Neural cell (in vitro differentiated cells): Measurements from ENCODE around the gene DLX1. TPM values are rescaled to one million over a fixed set of nuclear protein-coding genes. Genes with fewer than 3 reads are reported as not detected.

ENCODE experiments used
- H2AFZ ChIP-seq: fragments of 200-600, 300-800 bp; sonication (generic), shearing (Covaris generic); 2 replicates; pipeline ENCODE4 v1.6.0; 2014; ENCODE audit warnings: low read depth, mild to moderate bottlenecking, antibody characterized with exemption, low read length, moderate library complexity
- H3F3A ChIP-seq: fragments of 200-600 bp; shearing (Covaris generic); 2 replicates; pipeline ENCODE4 v1.6.1; 2016; ENCODE audit warnings: mild to moderate bottlenecking, moderate library complexity, mixed read lengths, antibody characterized with exemption, low read length; ENCODE audit not compliant: insufficient read depth, poor library complexity, severe bottlenecking
- H3K27ac ChIP-seq: fragments of 200-600, 300-800 bp; sonication (generic), shearing (Covaris generic); 2 replicates; pipeline ENCODE4 v1.5.1; 2014; ENCODE audit warnings: mild to moderate bottlenecking, low read length, moderate library complexity
- H3K27me3 ChIP-seq: fragments of 300-800, 200-600 bp; sonication (generic), shearing (Covaris generic); 2 replicates; pipeline ENCODE4 v1.6.0; 2014; ENCODE audit warnings: mild to moderate bottlenecking, low read depth, low read length, moderate library complexity; ENCODE audit not compliant: insufficient read depth
- H3K36me3 ChIP-seq: fragments of 300-800, 200-600 bp; sonication (generic), shearing (Covaris generic); 2 replicates; pipeline ENCODE4 v1.5.1; 2014; ENCODE audit warnings: mild to moderate bottlenecking, antibody characterized with exemption, low read length, moderate library complexity; ENCODE audit not compliant: insufficient read depth
- H3K4me2 ChIP-seq: fragments of 300-800, 200-600 bp; sonication (generic), shearing (Covaris generic); 2 replicates; pipeline ENCODE4 v1.6.0; 2014; ENCODE audit warnings: mild to moderate bottlenecking, low read length
- H3K4me3 ChIP-seq: fragments of 300-800, 200-600 bp; sonication (generic), shearing (Covaris generic); 2 replicates; pipeline ENCODE4 v1.5.1; 2014; ENCODE audit warnings: mild to moderate bottlenecking, low read length, moderate library complexity
- H3K79me2 ChIP-seq: fragments of 200-600 bp; shearing (Covaris generic); replicated peaks from 2 replicates; pipeline ENCODE4 v1.6.0; 2014; ENCODE audit warnings: mild to moderate bottlenecking, low read length, moderate library complexity; ENCODE audit not compliant: insufficient read depth
- H3K9ac ChIP-seq: fragments of 300-800, 200-600 bp; sonication (generic), shearing (Covaris generic); 2 replicates; pipeline ENCODE4 v1.6.1; 2016; ENCODE audit warnings: mild to moderate bottlenecking, low read length, mixed read lengths
- H3K9me2 ChIP-seq: fragments of 200-600 bp; shearing (Covaris generic); 2 replicates; pipeline ENCODE4 v1.6.1; 2016; ENCODE audit warnings: mild to moderate bottlenecking, low read length, mixed read lengths; ENCODE audit not compliant: insufficient read depth
- H3K9me3 ChIP-seq: fragments of 200-600, 300-800 bp; sonication (generic), shearing (Covaris generic); 2 replicates; pipeline ENCODE4 v1.6.1; 2016; ENCODE audit warnings: mild to moderate bottlenecking, mixed run types, low read length, moderate library complexity, mixed read lengths
- H4K20me1 ChIP-seq: fragments of 200-600 bp; shearing (Covaris generic); 2 replicates; pipeline ENCODE4 v1.6.1; 2016; ENCODE audit warnings: mild to moderate bottlenecking, mixed run types; ENCODE audit not compliant: insufficient read depth
- EP300 ChIP-seq: fragments of 450-650 bp; conservative IDR thresholded peaks from 2 replicates; pipeline ENCODE4 v1.6.1; 2014; ENCODE audit warnings: antibody characterized with exemption, mild to moderate bottlenecking, moderate library complexity; ENCODE audit not compliant: poor library complexity, severe bottlenecking
- EZH2 ChIP-seq: fragments of 200-600, 300-800 bp; shearing (Covaris generic), sonication (generic); IDR thresholded peaks from 2 replicates; pipeline ENCODE4 v1.6.1; 2014; ENCODE audit warnings: antibody characterized with exemption, low read length, borderline replicate concordance, mild to moderate bottlenecking; ENCODE audit not compliant: insufficient read depth, poor library complexity, severe bottlenecking
- MXI1 ChIP-seq: fragments of 450-650 bp; conservative IDR thresholded peaks from 2 replicates; pipeline ENCODE4 v1.6.1; 2014; ENCODE audit warnings: antibody characterized with exemption, mild to moderate bottlenecking; ENCODE audit not compliant: poor library complexity, severe bottlenecking
- POLR2AphosphoS5 ChIP-seq: IDR thresholded peaks from 2 replicates; pipeline ENCODE4 v1.6.1; 2012
- RAD21 ChIP-seq: fragments of 450-650 bp; conservative IDR thresholded peaks from 2 replicates; pipeline ENCODE4 v1.6.1; 2014; ENCODE audit warnings: antibody characterized with exemption, mild to moderate bottlenecking, moderate library complexity
- REST ChIP-seq: IDR thresholded peaks from 2 replicates; pipeline ENCODE4 v1.6.1; 2012; ENCODE audit warnings: borderline replicate concordance
- SMC3 ChIP-seq: fragments of 450-650 bp; conservative IDR thresholded peaks from 2 replicates; pipeline ENCODE4 v1.6.1; 2014; ENCODE audit warnings: antibody characterized with exemption, mild to moderate bottlenecking, moderate library complexity; ENCODE audit not compliant: poor library complexity
- TAF1 ChIP-seq: IDR thresholded peaks from 2 replicates; pipeline ENCODE4 v1.6.1; 2012; ENCODE audit warnings: low read depth
- polyA plus RNA-seq: library from polyadenylated mRNA; depleted of rRNA; stranded (reverse); fragments of >200 nt; gene quantifications from 2 replicates; pipeline ENCODE4 v1.2.3, GENCODE V29; 2014
- TF ChIP-seq, protein P1 (sequence below): fragments of 450-650 bp; IDR thresholded peaks from 2 replicates; pipeline ENCODE4 v1.5.1; 2014; ENCODE audit warnings: antibody characterized with exemption, mild to moderate bottlenecking, moderate library complexity; ENCODE audit not compliant: poor library complexity, severe bottlenecking

The DLX1 gene
- polyA plus RNA-seq, 1 donor from 2014 or later: 67.3 TPM

- H3K27me3 ChIP-seq: no peaks in the 10 kb centered on the region
- H3F3A ChIP-seq: no peaks in the 10 kb centered on the region
- H2AFZ ChIP-seq: no peak overlapping the region
- no peaks in the 10 kb centered on the region for H4K20me1 ChIP-seq
- no peak overlapping the region for H3K9ac ChIP-seq
- H3K9me3 ChIP-seq: no peaks in the 10 kb centered on the region
- H3K79me2 ChIP-seq: no peaks in the 10 kb centered on the region
- no peaks in the 10 kb centered on the region for H3K36me3 ChIP-seq
- no peak overlapping the region for H3K4me3 ChIP-seq
- no peak overlapping the region for H3K27ac ChIP-seq
- TF ChIP-seq REST (no peak), SMC3 (no peak), POLR2AphosphoS5 (no peak), EP300 (no peak), MXI1 (no peak), EZH2 (no peak), RAD21 (no peak), TAF1 (no peak)
- TF ChIP-seq, protein P1, sequence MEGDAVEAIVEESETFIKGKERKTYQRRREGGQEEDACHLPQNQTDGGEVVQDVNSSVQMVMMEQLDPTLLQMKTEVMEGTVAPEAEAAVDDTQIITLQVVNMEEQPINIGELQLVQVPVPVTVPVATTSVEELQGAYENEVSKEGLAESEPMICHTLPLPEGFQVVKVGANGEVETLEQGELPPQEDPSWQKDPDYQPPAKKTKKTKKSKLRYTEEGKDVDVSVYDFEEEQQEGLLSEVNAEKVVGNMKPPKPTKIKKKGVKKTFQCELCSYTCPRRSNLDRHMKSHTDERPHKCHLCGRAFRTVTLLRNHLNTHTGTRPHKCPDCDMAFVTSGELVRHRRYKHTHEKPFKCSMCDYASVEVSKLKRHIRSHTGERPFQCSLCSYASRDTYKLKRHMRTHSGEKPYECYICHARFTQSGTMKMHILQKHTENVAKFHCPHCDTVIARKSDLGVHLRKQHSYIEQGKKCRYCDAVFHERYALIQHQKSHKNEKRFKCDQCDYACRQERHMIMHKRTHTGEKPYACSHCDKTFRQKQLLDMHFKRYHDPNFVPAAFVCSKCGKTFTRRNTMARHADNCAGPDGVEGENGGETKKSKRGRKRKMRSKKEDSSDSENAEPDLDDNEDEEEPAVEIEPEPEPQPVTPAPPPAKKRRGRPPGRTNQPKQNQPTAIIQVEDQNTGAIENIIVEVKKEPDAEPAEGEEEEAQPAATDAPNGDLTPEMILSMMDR: no peak
- H3K9me2 ChIP-seq: no peaks in the 10 kb centered on the region
- H3K4me2 ChIP-seq: no peak overlapping the region
These were observed 30.8 kb downstream of the DLX1 start for GRCh38 chr2:172116107-172116506.

DNA sequence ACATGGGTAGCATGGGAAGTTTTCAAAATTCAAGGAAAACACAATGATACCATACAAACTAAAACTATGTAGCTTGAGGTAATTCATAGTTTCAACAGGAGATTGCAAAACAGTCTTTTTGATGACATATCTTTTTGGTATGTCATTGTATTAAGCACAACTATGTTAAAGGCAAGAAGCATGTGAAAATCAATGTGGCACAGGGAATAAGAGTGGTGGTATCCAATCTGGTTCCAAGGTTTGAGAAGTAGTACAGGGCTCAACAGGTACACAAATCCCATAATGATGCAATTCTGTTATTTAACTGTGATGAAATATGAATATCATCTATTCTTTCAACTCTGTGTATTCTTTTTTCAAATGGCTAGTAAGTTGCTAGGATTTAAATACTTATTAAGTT, 33.8 kb downstream of the DLX1 start:
- H3F3A ChIP-seq: no peaks in the 10 kb centered on the region
- H3K4me3 ChIP-seq: no peak overlapping the region
- no peak overlapping the region for H3K4me2 ChIP-seq
- no peak overlapping the region for H3K27ac ChIP-seq
- H3K9me3 ChIP-seq: no peaks in the 10 kb centered on the region
- H3K79me2 ChIP-seq: no peaks in the 10 kb centered on the region
- no peak overlapping the region for H2AFZ ChIP-seq
- H4K20me1 ChIP-seq: no peaks in the 10 kb centered on the region
- TF ChIP-seq RAD21: no peak
- TF ChIP-seq MXI1: no peak
- no peak for TF ChIP-seq TAF1
- no peak for TF ChIP-seq EZH2
- TF ChIP-seq POLR2AphosphoS5: no peak
- TF ChIP-seq REST: no peak
- TF ChIP-seq, protein P1: no peak
- TF ChIP-seq SMC3: no peak
- TF ChIP-seq EP300: no peak
- H3K9ac ChIP-seq: no peak overlapping the region
- H3K9me2 ChIP-seq: no peaks in the 10 kb centered on the region
- H3K27me3 ChIP-seq: no peaks in the 10 kb centered on the region
- no peaks in the 10 kb centered on the region for H3K36me3 ChIP-seq
